ENCODE results near the gene BABAM2.

The BABAM2 gene

GRCh38 chr2:28035816-28036215 lies 145.3 kb downstream of the BABAM2 start:
- no peak for DNase-seq (ENCODE audit: extremely low read depth, low read depth)
- no peak for TF ChIP-seq CTCF (IDR thresholded peaks at IDR 0.05; ENCODE audit: low read depth, low read length)

GRCh38 chr2:28036307-28036706 lies 145.8 kb downstream of the BABAM2 start:
- TF ChIP-seq CTCF (IDR thresholded peaks at IDR 0.05; ENCODE audit: low read depth, low read length), result no peak
- DNase-seq (ENCODE audit: extremely low read depth, low read depth), result no peak

DNA sequence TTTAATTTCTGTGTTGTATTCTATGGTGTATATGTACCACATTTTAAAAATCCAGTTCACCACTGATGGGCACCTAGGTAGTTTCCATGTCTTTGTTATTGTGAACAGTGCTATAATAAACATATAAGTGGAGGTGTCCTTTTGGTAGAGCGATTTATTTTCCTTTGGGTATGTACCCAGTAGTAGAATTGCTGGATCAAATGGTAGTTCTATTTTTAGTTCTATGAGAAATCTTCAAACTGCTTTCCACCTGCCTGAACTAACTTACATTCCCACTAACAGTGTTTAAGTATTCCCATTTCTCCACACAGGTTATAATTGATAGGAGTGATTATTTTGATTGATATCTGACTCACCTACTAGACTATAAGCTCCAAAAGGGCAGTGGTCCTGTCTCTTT lies 148.2 kb downstream of the BABAM2 start:
- TF ChIP-seq CTCF (IDR thresholded peaks at IDR 0.05; ENCODE audit: low read depth, low read length), result no peak

DNA sequence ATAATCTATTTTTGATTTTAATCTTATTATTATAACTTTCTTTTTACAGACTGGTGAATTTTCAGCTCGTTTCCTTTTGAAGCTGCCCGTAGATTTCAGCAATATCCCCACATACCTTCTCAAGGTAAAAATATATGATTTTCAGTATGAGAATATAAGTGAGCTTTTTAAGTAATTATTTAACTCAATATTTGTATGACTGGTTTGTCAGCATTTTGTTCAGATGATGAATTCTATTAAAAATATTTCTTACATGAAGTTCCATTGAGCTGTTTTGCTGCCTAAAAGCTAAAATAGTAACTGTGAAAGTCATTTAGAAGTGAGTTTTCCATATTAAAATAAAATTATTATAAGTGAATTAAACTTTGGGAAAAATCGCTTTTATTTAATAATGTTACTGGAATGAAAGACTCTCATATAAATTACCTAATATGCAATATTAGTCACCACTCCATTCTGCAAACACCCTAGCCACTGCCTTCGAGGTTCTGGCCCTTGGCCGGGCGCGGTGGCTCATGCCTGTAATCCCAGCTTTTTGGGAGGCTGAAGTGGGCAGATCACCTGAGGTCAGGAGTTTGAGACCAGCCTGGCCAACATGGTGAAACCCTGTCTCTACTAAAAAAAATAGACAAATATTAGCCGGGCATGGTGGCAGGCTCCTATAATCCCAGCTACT lies 155.3 kb downstream of the BABAM2 start:
- DNase-seq (ENCODE audit: extremely low read depth, low read depth), result no peak
- no peak for TF ChIP-seq CTCF (IDR thresholded peaks at IDR 0.05; ENCODE audit: low read depth, low read length)

More for the DNA sequence above, 148.2 kb downstream of the BABAM2 start:
- no peak for DNase-seq (ENCODE audit: extremely low read depth, low read depth)

DNA sequence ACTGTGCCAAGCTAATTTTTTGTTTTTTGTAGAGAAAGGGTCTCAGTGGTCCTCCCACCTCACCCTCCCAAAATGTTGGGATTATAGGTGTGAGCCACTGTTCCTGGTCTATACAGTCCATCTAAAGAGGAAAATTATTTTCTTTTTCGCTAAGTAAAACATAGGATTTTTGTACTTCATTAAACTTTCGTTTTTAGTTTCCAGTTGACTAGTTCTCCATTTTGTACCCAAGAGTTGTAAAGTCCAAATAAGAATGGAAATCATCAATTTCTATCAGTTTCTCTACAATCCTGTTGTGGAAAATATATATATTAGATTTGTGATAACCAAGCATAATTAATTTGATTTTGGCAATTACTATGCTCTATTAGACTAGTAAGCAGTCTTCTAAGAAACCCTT lies 156.4 kb downstream of the BABAM2 start:
- no peak for DNase-seq (ENCODE audit: extremely low read depth, low read depth)
- no peak for TF ChIP-seq CTCF (IDR thresholded peaks at IDR 0.05; ENCODE audit: low read depth, low read length)

DNA sequence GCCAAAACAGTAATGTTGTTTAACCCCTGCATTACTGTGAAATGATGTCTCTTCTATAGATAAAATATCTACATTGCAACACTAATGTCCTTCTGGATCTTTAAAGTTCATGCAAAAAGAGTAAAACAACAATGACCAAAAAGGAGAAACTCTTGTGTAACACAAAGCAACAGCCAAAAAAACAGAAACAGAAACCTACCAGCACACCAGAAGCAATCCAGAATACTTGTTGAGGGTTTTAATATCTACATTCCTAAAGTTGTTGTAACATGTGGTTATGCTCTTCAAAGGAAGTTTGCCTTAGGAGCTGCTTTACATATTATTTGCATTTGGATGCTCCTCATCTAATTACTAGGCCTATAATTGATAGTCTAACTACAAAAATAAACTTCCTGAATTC lies 157.2 kb downstream of the BABAM2 start:
- DNase-seq (ENCODE audit: extremely low read depth, low read depth), result peak; percentile 46
- no peak for TF ChIP-seq CTCF (IDR thresholded peaks at IDR 0.05; ENCODE audit: low read depth, low read length)

DNA sequence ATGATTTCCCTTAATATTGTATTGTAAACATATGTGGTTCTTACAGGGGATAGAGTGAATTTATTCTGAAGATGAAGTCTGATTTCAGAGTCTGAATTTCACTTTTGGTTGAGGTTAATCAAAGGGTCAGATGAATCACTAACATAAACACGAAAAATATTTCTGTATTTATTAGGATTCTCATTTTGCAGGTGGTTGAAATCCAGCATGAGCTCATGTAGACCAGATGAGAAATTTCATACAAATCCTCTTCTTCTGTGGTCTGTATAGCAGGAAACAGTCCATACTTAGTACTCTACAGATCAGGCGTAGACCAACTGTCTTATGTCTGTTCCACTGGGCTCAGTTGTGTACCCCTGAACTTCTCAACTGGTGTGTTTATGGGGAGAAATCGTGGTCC lies 157.8 kb downstream of the BABAM2 start:
- no peak for DNase-seq (ENCODE audit: extremely low read depth, low read depth)
- TF ChIP-seq CTCF (IDR thresholded peaks at IDR 0.05; ENCODE audit: low read depth, low read length), result no peak
